Right cardiac atrium (tissue), 5 donors: ENCODE measurements around the gene EDC4. TPM values are rescaled to one million over a fixed set of nuclear protein-coding genes. Genes with fewer than 3 reads are reported as not detected.

Experiments
- ATAC-seq, 2 donors: fragments of 200-7000 bp; cut with Tn5 transposase; one replicate each; pipeline versions ENCODE4 v1.8.0 to v1.9.1; 2020; ENCODE audit warnings: moderate library complexity in 2 of 2, mild to moderate bottlenecking in 1 of 2
- DNase-seq, 3 donors: peaks; one replicate each; pipeline ENCODE4 v3.0.0-alpha.2; 2020
- H3K27ac ChIP-seq: one replicate; pipeline ENCODE4 v1.5.1; 2013; ENCODE audit warnings: mild to moderate bottlenecking, low read length, control low read depth, moderate library complexity
- H3K27me3 ChIP-seq: one replicate; pipeline ENCODE4 v1.6.1; 2013; ENCODE audit not compliant: control insufficient read depth, insufficient read depth
- H3K4me1 ChIP-seq: one replicate; pipeline ENCODE4 v1.6.1; 2013; ENCODE audit warnings: low read length; ENCODE audit not compliant: control insufficient read depth, insufficient read depth
- H3K4me3 ChIP-seq: one replicate; pipeline ENCODE4 v1.5.1; 2013; ENCODE audit warnings: low read length, control low read depth
- H3K9me3 ChIP-seq: one replicate; pipeline ENCODE4 v1.6.1; 2013; ENCODE audit warnings: low read length; ENCODE audit not compliant: control insufficient read depth
- WGBS: extraction: QIAGEN DNeasy Blood & Tissue Kit; methylation state at CpG from one replicate; pipeline ENCODE4 v1.1.7; 2013; 5-methylcytosine and 5-hydroxymethylcytosine counted together
- intact Hi-C, 4 donors: fragments of 100-400 bp; cut with DNase I; formaldehyde crosslinking; loops; one replicate each; pipeline versions ENCODE4 v1.11.0 to v1.14.0; 2022 to 2023
- polyA plus RNA-seq: library from polyadenylated mRNA; stranded (reverse); fragments of 200-250 nt; gene quantifications from one replicate; pipeline ENCODE4 v1.2.3, GENCODE V29; 2013
- total RNA-seq, 4 donors: library from RNA; stranded (reverse); fragmentation: NEBNext Ultra II Directional; extraction: Animal tissue kit (Norgen Biotek cat#: 25700); gene quantifications; one replicate each; pipeline ENCODE4 v1.2.1, GENCODE V29; 2021
- donor health status: healthy with polysubstance abuse.
- donor health status: DM: no; HTN: yes; CAD: no.
- donor health status: DM: no; HTN: no; CAD: no.
- donor health status: DM: no; HTN: yes; CAD: no; lungs with severe emphysema.
- donor health status: DM: yes; HTN: yes; CAD: no.

The EDC4 gene
- total and polyA plus RNA-seq, 5 donors = 21.7 to 35.6 (median 30.1) TPM

DNA sequence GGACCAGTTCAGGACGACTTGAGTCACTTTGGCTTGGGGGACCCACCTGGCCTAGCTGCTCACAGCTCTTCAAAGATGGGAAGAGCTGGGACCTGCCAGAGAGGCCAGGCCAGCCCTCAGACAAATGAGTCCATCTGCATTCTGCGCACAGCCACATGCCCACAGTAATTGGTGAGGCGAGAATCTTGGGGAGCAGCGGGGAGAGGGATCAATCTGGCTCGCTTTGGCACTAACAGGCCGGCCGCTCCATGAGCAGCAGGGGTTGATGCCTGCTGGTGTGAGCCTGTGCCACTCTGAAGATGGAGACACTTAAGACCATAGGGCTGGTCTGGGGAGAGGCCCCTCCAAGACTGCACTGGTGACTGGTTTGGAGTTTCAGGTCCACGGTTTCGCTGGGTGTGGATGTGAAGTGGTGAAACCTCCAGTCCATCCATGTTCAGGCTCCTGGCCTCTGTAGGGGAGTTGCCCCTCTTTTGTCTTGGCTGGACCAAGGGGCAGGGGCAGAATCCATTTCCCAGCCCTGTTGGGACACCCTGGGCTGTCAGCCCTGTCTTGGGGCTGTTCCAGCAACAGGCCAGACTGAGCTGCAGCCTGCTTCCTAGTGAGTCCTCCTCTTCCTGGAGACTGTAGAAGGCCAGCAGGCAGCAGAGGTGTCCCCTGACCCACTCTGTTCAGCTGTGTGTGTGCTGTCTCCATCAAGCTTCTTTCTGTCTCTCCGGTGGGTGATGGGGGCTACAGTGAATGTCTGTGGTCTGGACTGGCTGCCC lies 51.5 kb downstream of the EDC4 start:
- ATAC-seq = no peak
- no peak overlapping the region for H3K27ac ChIP-seq

DNA sequence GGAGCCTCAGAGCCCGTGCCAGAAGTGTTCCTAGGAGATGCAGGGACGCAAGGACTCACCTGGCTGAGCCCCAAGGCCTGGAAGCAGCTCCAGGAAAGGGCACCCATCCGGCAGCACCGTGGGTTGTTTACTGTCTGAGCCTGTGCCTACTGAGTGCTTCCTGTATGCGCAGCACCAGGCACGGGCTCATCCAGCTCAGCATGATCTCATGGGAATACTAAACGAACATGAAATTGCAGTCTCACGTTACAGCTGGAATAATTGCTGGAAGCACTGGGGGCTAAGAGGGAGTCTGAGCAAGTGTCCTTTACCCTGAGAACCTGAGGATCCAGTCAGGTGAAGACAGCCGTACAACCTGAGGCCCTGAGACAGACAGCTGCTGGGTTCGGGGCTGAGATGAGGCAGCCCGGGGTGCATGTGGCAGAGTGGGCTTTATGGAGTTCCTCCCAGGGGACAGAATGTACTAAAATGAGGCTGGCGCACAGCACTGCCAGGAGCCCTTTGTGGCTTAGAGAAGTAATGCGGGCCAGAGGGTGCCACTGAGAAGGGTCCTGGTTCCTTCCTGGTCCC lies 53.4 kb downstream of the EDC4 start:
- no peaks in the 10 kb centered on the region for H3K9me3 ChIP-seq
- ATAC-seq (no peak), DNase-seq (peak in 1 of 3 donors; percentile 56)
- WGBS = 55% methylated on average over 13 of the region's 13 CpGs
- no peak overlapping the region for H3K27ac ChIP-seq
- intact Hi-C loops = loop anchor here in 3 of 4 donors (5.0 kb wide), 3 partner anchors 44 to 109 kb away; partner anchors contain the start of gene NRN1L (in 2 of the 3)
- no peaks in the 10 kb centered on the region for H3K27me3 ChIP-seq
- H3K4me1 ChIP-seq = peaks cover 8% of the 10 kb centered on the region
- H3K4me3 ChIP-seq = no peak overlapping the region

More for the DNA sequence above, 51.5 kb downstream of the EDC4 start:
- H3K4me1 ChIP-seq = peaks cover 9% of the 10 kb centered on the region
- H3K4me3 ChIP-seq = no peak overlapping the region
- H3K9me3 ChIP-seq = no peaks in the 10 kb centered on the region
- peak in 1 of 3 donors; percentile 67 for DNase-seq
- WGBS = 81% methylated on average over 10 of the region's 10 CpGs
- intact Hi-C loops = no loop called here
- no peaks in the 10 kb centered on the region for H3K27me3 ChIP-seq

DNA sequence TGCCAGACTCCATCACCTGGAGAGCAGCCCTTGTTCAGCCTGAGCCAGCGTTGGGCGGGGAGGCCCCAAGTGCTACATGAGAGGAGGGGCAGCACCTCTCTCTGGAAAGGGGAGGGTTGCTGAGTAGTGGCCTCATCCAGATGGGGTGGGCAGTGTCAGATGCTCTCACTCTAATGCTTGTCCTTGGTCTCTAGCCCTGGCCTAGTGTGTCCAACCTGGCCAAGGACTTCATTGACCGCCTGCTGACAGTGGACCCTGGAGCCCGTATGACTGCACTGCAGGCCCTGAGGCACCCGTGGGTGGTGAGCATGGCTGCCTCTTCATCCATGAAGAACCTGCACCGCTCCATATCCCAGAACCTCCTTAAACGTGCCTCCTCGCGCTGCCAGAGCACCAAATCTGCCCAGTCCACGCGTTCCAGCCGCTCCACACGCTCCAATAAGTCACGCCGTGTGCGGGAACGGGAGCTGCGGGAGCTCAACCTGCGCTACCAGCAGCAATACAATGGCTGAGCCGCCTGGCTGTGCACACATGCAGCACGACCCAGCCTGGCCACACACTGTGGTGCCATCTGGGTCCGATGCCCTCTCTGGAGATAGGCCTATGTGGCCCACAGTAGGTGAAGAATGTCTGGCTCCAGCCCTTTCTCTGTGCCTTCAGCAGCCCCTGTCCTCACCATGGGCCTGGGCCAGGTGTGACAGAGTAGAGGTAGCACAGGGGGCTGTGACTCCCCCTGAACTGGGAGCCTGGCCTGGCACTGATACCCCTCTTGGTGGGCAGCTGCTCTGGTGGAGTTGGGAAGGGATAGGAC lies 54.5 kb downstream of the EDC4 start:
- Histone ChIP-seq H3K27ac (no peak overlapping the region), H3K4me3 (no peak overlapping the region), H3K27me3 (no peaks in the 10 kb centered on the region), H3K9me3 (no peaks in the 10 kb centered on the region), H3K4me1 (peaks cover 8% of the 10 kb centered on the region)
- intact Hi-C loops = loop anchor here in 3 of 4 donors (5.0 kb wide), 3 partner anchors 45 to 110 kb away; partner anchors contain the start of gene NRN1L (in 2 of the 3)
- WGBS = 91% methylated on average over 22 of the region's 22 CpGs
- ATAC-seq (no peak), DNase-seq (no peak)

DNA sequence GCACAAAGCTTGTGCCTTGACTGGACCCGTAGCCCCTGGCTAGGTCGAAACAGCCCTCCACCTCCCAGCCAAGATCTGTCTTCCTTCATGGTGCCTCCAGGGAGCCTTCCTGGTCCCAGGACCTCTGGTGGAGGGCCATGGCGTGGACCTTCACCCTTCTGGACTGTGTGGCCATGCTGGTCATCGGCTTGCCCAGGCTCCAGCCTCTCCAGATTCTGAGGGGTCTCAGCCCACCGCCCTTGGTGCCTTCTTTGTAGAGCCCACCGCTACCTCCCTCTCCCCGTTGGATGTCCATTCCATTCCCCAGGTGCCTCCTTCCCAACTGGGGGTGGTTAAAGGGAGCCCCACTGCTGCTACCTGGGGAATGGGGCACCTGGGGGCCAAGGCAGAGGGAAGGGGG lies 55.3 kb downstream of the EDC4 start:
- Histone ChIP-seq H3K4me3 (no peak overlapping the region), H3K9me3 (no peaks in the 10 kb centered on the region), H3K4me1 (peaks cover 8% of the 10 kb centered on the region), H3K27ac (no peak overlapping the region), H3K27me3 (no peaks in the 10 kb centered on the region)
- DNase-seq (no peak), ATAC-seq (no peak)
- intact Hi-C loops = loop anchor here (2.0 to 5.0 kb wide), 4 partner anchors 45 to 111 kb away; partner anchors contain the start of gene NRN1L (in 2 of the 4)
- WGBS = 77% methylated on average over 7 of the region's 7 CpGs

DNA sequence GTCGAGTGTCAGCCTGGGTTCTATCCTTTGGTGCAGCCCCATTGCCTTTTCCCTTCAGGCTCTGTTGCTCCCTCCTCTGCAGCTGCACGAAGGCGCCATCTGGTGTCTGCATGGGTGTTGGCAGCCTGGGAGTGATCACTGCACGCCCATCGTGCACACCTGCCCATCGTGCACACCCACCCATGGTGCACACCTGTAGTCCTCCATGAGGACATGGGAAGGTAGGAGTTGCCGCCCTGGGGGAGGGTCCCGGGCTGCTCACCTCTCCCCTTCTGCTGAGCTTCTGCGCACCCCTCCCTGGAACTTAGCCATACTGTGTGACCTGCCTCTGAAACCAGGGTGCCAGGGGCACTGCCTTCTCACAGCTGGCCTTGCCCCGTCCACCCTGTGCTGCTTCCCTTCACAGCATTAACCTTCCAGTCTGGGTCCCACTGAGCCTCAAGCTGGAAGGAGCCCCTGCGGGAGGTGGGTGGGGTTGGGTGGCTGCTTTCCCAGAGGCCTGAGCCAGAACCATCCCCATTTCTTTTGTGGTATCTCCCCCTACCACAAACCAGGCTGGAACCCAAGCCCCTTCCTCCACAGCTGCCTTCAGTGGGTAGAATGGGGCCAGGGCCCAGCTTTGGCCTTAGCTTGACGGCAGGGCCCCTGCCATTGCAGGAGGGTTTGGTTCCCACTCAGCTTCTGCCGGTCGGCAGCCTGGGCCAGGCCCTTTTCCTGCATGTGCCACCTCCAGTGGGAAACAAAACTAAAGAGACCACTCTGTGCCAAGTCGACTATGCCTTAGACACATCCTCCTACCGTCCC lies 55.9 kb downstream of the EDC4 start:
- no peak overlapping the region for H3K27ac ChIP-seq
- intact Hi-C loops = loop anchor here (2.0 to 5.0 kb wide), 4 partner anchors 46 to 111 kb away; partner anchors contain the start of gene NRN1L (in 2 of the 4)
- peak; percentile 69 to 88 (median 88) for DNase-seq
- no peaks in the 10 kb centered on the region for H3K27me3 ChIP-seq
- peak; percentile 59 to 62 for ATAC-seq
- H3K4me1 ChIP-seq = peaks cover 3% of the 10 kb centered on the region
- no peak overlapping the region for H3K4me3 ChIP-seq
- 48% methylated on average over 16 of the region's 16 CpGs for WGBS
- H3K9me3 ChIP-seq = no peaks in the 10 kb centered on the region

DNA sequence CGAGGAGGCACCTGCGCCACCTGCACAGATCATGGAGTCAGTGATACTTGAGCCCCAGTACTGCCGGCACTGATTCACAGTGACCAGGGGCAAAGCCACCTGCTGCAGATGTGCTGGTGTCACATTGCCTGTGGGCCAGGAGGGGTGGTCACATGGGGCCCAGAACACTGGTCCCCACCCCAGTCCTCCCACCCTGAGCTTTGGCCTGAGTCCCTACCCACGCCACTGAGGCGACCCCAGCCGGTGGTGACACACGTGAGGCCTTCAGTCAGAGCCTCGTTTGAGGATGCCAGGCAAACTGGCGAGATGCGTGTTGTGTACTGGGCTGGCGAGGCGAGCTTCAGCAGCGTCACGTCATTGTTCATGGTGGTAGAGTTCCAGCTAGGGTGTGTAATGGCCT lies 57.3 kb downstream of the EDC4 start:
- no peak for ATAC-seq
- intact Hi-C loops = no loop called here
- WGBS = 89% methylated on average over 14 of the region's 14 CpGs

DNA sequence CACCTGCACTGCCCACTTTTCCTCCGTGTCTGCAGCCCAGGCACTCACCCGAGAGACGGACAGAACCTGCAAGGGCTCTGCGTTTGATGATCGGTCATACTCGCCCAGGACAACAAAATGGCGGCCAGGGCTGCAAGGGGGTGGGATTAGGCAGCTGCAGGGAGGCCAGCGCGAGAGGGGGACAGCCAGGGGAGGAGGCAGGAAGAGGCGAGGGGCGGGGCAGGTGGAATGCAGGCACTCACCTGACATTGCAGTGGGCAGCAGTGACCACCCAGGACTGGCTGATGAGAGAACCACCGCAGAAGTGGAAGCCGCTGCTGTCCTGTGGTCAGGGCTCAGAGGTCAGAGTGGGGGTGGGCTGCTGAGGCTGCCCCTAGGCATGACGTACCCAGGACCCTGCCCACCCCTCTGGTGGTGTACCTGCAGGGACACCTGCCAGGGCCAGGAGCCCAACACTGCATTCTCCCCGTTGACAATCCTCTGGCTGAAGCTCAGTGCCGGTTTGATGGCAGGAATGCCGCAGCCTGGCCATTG lies 57.9 kb downstream of the EDC4 start:
- ATAC-seq (no peak), DNase-seq (peak in 1 of 3 donors; percentile 58)
- no peaks in the 10 kb centered on the region for H3K27me3 ChIP-seq
- H3K4me3 ChIP-seq = no peak overlapping the region
- H3K9me3 ChIP-seq = no peaks in the 10 kb centered on the region
- intact Hi-C loops = no loop called here
- H3K27ac ChIP-seq = no peak overlapping the region
- 91% methylated on average over 17 of the region's 17 CpGs for WGBS
- no peaks in the 10 kb centered on the region for H3K4me1 ChIP-seq

More for the DNA sequence above, 57.3 kb downstream of the EDC4 start:
- no peaks in the 10 kb centered on the region for H3K9me3 ChIP-seq
- H3K27ac ChIP-seq = no peak overlapping the region
- peak in 1 of 3 donors; percentile 58 for DNase-seq
- H3K4me1 ChIP-seq = peaks cover 2% of the 10 kb centered on the region
- H3K27me3 ChIP-seq = no peaks in the 10 kb centered on the region
- H3K4me3 ChIP-seq = no peak overlapping the region

Other genes starting within 250 kb of the EDC4 start
- 1 to 10 TPM in 2 of 4 donors, under 1 TPM in 2; 0.65 to 1.2 (median 1.0) TPM for gene CARMIL2, start 227.9 kb upstream of the EDC4 start, total RNA-seq
- gene CARMIL2, start 227.9 kb upstream of the EDC4 start, polyA plus RNA-seq = 0.66 TPM
- 10 to 100 TPM in 2 of 4 donors, 1 to 10 TPM in 2; 7.9 to 10.9 (median 9.4) TPM for gene ACD, start 212.8 kb upstream of the EDC4 start, total RNA-seq
- 9.9 TPM for gene ACD, start 212.8 kb upstream of the EDC4 start, polyA plus RNA-seq
- gene PARD6A, start 212.1 kb upstream of the EDC4 start, total RNA-seq = 1 to 10 TPM; 3.4 to 3.5 (median 3.5) TPM
- 3.1 TPM for gene PARD6A, start 212.1 kb upstream of the EDC4 start, polyA plus RNA-seq
- gene ENKD1, start 206.3 kb upstream of the EDC4 start, total RNA-seq = 10 to 100 TPM in 2 of 4 donors, 1 to 10 TPM in 2; 8.6 to 11.1 (median 9.5) TPM
- 12.9 TPM for gene ENKD1, start 206.3 kb upstream of the EDC4 start, polyA plus RNA-seq
- gene C16orf86, start 206.2 kb upstream of the EDC4 start, total RNA-seq = 1 to 10 TPM; 3.9 to 6.2 (median 4.9) TPM
- 6.0 TPM for gene C16orf86, start 206.2 kb upstream of the EDC4 start, polyA plus RNA-seq
- 1 to 10 TPM; 8.2 to 9.9 (median 8.6) TPM for gene GFOD2, start 153.7 kb upstream of the EDC4 start, total RNA-seq
- 8.1 TPM for gene GFOD2, start 153.7 kb upstream of the EDC4 start, polyA plus RNA-seq
- gene RANBP10, start 66.5 kb upstream of the EDC4 start, total RNA-seq = 10 to 100 TPM; 11.1 to 16.3 (median 12.4) TPM
- 6.9 TPM for gene RANBP10, start 66.5 kb upstream of the EDC4 start, polyA plus RNA-seq
- under 1 TPM; 0.56 to 0.94 (median 0.79) TPM for gene TSNAXIP1, start 66.2 kb upstream of the EDC4 start, total RNA-seq
- gene TSNAXIP1, start 66.2 kb upstream of the EDC4 start, polyA plus RNA-seq = 1.1 TPM
- gene THAP11, start 30.7 kb upstream of the EDC4 start, total RNA-seq = 10 to 100 TPM; 27.5 to 34.0 (median 32.0) TPM
- gene THAP11, start 30.7 kb upstream of the EDC4 start, polyA plus RNA-seq = 20.8 TPM
- 10 to 100 TPM; 66.6 to 80.7 (median 68.2) TPM for gene NUTF2, start 26.1 kb upstream of the EDC4 start, total RNA-seq
- 125 TPM for gene NUTF2, start 26.1 kb upstream of the EDC4 start, polyA plus RNA-seq
- 10 to 100 TPM; 24.3 to 29.0 (median 27.4) TPM for gene CENPT, start 25.4 kb upstream of the EDC4 start, total RNA-seq
- gene CENPT, start 25.4 kb upstream of the EDC4 start, polyA plus RNA-seq = 26.7 TPM
- gene NRN1L, start 11.8 kb downstream of the EDC4 start, total RNA-seq = under 1 TPM in 1 of 4 donors, not detected in 3; 0.53 TPM
- 0.41 TPM for gene NRN1L, start 11.8 kb downstream of the EDC4 start, polyA plus RNA-seq
- 10 to 100 TPM; 23.8 to 31.1 (median 27.0) TPM for gene PSKH1, start 20.2 kb downstream of the EDC4 start, total RNA-seq
- gene PSKH1, start 20.2 kb downstream of the EDC4 start, polyA plus RNA-seq = 26.8 TPM
- under 1 TPM in 3 of 4 donors, not detected in 1; 0.37 to 0.94 (median 0.42) TPM for gene CTRL, start 58.8 kb downstream of the EDC4 start, total RNA-seq
- gene CTRL, start 58.8 kb downstream of the EDC4 start, polyA plus RNA-seq = 0.66 TPM
- gene PSMB10, start 63.8 kb downstream of the EDC4 start, total RNA-seq = 10 to 100 TPM; 49.1 to 64.0 (median 58.5) TPM
- 92.8 TPM for gene PSMB10, start 63.8 kb downstream of the EDC4 start, polyA plus RNA-seq
- 10 to 100 TPM; 15.0 to 27.0 (median 16.1) TPM for gene LCAT, start 71.1 kb downstream of the EDC4 start, total RNA-seq
- 17.4 TPM for gene LCAT, start 71.1 kb downstream of the EDC4 start, polyA plus RNA-seq
- 100 to 1,000 TPM in 1 of 4 donors, 10 to 100 TPM in 3; 64.6 to 114 (median 66.8) TPM for gene SLC12A4, start 95.6 kb downstream of the EDC4 start, total RNA-seq
- gene SLC12A4, start 95.6 kb downstream of the EDC4 start, polyA plus RNA-seq = 49.3 TPM
- not detected for gene DPEP3, start 107.4 kb downstream of the EDC4 start, total RNA-seq
- not detected for gene DPEP3, start 107.4 kb downstream of the EDC4 start, polyA plus RNA-seq
- 1 to 10 TPM; 1.2 to 2.7 (median 1.8) TPM for gene DPEP2, start 126.4 kb downstream of the EDC4 start, total RNA-seq
- gene DPEP2, start 126.4 kb downstream of the EDC4 start, polyA plus RNA-seq = 1.5 TPM
- gene DPEP2NB, start 142.9 kb downstream of the EDC4 start, total RNA-seq = not detected
- gene DPEP2NB, start 142.9 kb downstream of the EDC4 start, polyA plus RNA-seq = not detected
- gene DDX28, start 150.2 kb downstream of the EDC4 start, total RNA-seq = 1 to 10 TPM; 6.7 to 7.8 (median 7.4) TPM
- 8.4 TPM for gene DDX28, start 150.2 kb downstream of the EDC4 start, polyA plus RNA-seq
- gene DUS2, start 150.2 kb downstream of the EDC4 start, total RNA-seq = 1 to 10 TPM; 5.1 to 9.5 (median 6.8) TPM
- 4.3 TPM for gene DUS2, start 150.2 kb downstream of the EDC4 start, polyA plus RNA-seq
- 10 to 100 TPM; 28.7 to 34.7 (median 33.6) TPM for gene NFATC3, start 212.3 kb downstream of the EDC4 start, total RNA-seq
- gene NFATC3, start 212.3 kb downstream of the EDC4 start, polyA plus RNA-seq = 8.1 TPM